Stomach smooth muscle (tissue), 2 donors: Measurements from ENCODE around the gene CYP1B1.

ENCODE experiments used
- H3K27ac ChIP-seq: one replicate; pipeline ENCODE4 v1.7.0; 2013; ENCODE audit warnings: mild to moderate bottlenecking, low read length, inconsistent platforms
- H3K27me3 ChIP-seq, 2 donors: one replicate each; pipeline ENCODE4 v1.7.0; 2013; ENCODE audit warnings: low read length in 2 of 2; ENCODE audit not compliant: insufficient read depth in 2 of 2, control insufficient read depth in 1 of 2
- H3K36me3 ChIP-seq, 2 donors: one replicate each; pipeline ENCODE4 v1.7.0; 2013; ENCODE audit warnings: low read length in 2 of 2; ENCODE audit not compliant: control insufficient read depth in 2 of 2, insufficient read depth in 2 of 2
- H3K4me1 ChIP-seq: one replicate; pipeline ENCODE4 v1.7.0; 2013; ENCODE audit warnings: low read length; ENCODE audit not compliant: control insufficient read depth, insufficient read depth
- H3K4me3 ChIP-seq, 2 donors: one replicate each; pipeline ENCODE4 v1.7.0; 2013; ENCODE audit warnings: low read length in 2 of 2
- H3K9ac ChIP-seq, 2 donors: one replicate each; pipeline ENCODE4 v1.7.0; 2013; ENCODE audit warnings: low read length in 2 of 2, mild to moderate bottlenecking in 1 of 2
- H3K9me3 ChIP-seq, 2 donors: one replicate each; pipeline ENCODE4 v1.7.0; 2013; ENCODE audit warnings: low read length in 2 of 2; ENCODE audit not compliant: control insufficient read depth in 2 of 2
- donor health status: healthy.
- donor health status: Pancreatic carcinoma.

Gene CYP1B1

DNA sequence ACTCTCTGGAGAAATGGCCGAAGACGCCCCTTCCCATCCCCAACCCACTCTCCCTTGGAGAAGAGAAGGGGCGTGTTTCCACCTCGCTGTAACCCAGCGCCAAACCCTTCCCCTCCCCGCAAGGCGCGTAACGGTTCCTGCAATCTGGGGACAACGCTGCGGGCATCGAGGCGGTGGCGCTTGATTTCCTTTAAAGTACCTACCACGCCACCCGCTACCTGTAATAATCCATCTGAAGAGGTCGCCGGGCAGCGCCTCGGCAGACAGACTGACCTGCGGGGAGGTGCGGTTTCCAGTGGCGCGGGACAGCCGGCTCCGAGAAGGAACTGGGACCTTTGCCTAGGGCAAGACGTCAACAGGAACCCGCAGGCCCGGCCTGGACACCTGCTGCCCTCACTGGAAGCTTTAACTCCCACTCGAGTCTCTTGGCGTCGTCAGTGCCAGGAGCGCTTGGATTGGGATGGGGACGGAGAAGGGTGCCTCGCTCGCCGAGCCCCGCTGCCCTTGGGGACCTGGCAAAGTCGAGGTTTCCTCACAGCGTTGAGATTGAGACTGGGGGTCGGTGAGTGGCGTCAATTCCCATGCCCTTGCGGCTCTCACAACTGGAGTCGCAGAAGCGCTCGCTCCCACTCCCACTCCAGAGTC lies at the start of gene CYP1B1:
Gene CYP1B1, minus strand, starts transcription at position 645 of the 645 bp plus-strand sequence. CDS start 763 bp downstream, outside the sequence.
- peak within 1 kb of the TSS; percentile 62 to 70 for H3K9ac ChIP-seq
- peaks cover 2 to 21% of the 10 kb centered on the region in 2 donors for H3K27me3 ChIP-seq
- peak within 1 kb of the TSS; percentile 73 to 78 for H3K4me3 ChIP-seq
- no peaks in the 10 kb centered on the region for H3K9me3 ChIP-seq
- peaks cover 0 to 3% of the 10 kb centered on the region in 2 donors for H3K36me3 ChIP-seq
- peaks cover 30% of the 10 kb centered on the region for H3K4me1 ChIP-seq
- H3K27ac ChIP-seq: peak within 1 kb of the TSS; percentile 73

DNA sequence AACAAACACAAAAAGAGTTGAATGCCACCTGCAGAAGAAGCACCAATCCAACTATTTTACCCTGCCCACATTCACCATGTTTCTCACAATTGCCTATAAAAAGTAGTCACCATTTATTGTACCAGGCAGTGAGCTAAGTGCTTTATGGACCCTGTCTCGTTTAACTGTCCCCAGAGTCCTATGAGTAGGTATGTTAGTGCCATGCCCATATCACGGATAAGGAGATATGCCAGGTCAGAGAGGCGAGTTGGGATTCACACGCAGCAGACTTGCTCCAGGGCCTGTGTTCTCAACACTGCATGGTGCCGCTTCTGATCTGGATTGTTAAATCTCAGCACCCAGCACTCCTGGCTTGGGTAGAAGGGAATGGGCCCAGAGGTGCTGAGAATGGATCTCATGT lies 49.1 kb upstream of the CYP1B1 start:
- H3K9ac ChIP-seq: no peak overlapping the region
- no peak overlapping the region for H3K4me3 ChIP-seq
- H3K27me3 ChIP-seq: no peaks in the 10 kb centered on the region
- H3K4me1 ChIP-seq: peaks cover 3% of the 10 kb centered on the region
- no peaks in the 10 kb centered on the region for H3K9me3 ChIP-seq
- no peak overlapping the region for H3K27ac ChIP-seq
- no peaks in the 10 kb centered on the region for H3K36me3 ChIP-seq

DNA sequence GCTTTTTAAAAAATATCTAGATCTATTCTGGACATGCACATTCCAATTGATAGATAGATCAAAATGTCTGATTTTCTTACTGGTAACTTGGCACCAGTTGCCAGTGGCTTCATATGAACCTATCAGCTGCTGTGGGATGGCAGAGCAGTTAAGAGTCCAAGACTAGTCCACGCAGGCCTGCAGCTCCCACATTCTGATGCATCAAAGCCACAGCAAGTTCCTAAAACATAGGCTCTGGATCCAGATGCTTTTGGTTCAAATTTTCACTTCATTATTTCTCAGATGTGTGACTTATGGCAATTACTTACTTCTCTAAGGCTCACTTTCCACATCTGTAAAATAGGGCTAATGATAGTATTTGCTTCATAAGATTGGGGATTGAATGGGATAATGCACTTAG lies 48.0 kb upstream of the CYP1B1 start:
- Histone ChIP-seq H3K27ac (no peak overlapping the region), H3K4me1 (no peaks in the 10 kb centered on the region), H3K9me3 (no peaks in the 10 kb centered on the region), H3K36me3 (no peaks in the 10 kb centered on the region), H3K27me3 (no peaks in the 10 kb centered on the region), H3K4me3 (no peak overlapping the region), H3K9ac (no peak overlapping the region)

DNA sequence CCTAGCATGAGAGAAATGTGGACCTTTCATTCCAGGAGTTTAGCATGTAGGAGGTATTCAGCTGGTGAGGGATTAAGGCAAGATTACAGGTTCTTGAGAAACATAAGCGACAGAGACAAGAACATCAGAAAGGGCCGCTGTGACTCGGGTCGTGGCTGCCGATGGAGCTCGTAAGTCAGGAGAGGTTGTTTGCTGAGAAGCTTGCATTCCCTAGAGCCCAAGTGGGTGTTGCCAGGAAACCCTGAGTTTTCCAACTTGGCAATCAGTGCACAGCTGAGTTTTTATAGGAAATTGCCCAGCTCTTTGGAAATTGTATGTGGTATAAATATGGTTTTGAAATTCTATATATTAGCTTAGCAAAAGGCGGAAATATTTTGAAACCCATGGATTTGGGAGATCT lies 46.4 kb upstream of the CYP1B1 start:
- no peak overlapping the region for H3K4me3 ChIP-seq
- no peaks in the 10 kb centered on the region for H3K27me3 ChIP-seq
- H3K9ac ChIP-seq: no peak overlapping the region
- H3K27ac ChIP-seq: no peak overlapping the region
- no peaks in the 10 kb centered on the region for H3K9me3 ChIP-seq
- H3K36me3 ChIP-seq: no peaks in the 10 kb centered on the region
- no peaks in the 10 kb centered on the region for H3K4me1 ChIP-seq

DNA sequence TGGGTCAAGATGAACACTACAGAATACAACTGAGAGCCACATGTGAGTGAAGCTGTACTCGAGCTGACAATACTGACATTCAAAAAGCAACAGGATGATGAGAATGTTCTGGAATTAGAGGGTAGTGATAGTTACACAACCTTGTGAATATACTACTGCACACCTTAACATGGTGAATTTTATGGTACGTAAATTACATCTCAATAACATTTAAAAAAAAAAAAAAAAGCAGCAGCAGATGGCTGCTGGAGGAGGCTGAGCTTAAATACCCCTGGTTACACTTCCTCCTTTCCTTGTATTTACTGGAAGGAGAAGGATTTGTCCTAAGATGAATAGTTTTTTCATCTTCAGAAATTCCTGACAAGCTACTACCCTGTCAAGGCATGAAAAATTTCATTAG lies 45.5 kb upstream of the CYP1B1 start:
- H3K36me3 ChIP-seq: no peaks in the 10 kb centered on the region
- H3K4me1 ChIP-seq: no peaks in the 10 kb centered on the region
- no peaks in the 10 kb centered on the region for H3K27me3 ChIP-seq
- no peak overlapping the region for H3K27ac ChIP-seq
- no peaks in the 10 kb centered on the region for H3K9me3 ChIP-seq
- H3K4me3 ChIP-seq: no peak overlapping the region
- no peak overlapping the region for H3K9ac ChIP-seq

DNA sequence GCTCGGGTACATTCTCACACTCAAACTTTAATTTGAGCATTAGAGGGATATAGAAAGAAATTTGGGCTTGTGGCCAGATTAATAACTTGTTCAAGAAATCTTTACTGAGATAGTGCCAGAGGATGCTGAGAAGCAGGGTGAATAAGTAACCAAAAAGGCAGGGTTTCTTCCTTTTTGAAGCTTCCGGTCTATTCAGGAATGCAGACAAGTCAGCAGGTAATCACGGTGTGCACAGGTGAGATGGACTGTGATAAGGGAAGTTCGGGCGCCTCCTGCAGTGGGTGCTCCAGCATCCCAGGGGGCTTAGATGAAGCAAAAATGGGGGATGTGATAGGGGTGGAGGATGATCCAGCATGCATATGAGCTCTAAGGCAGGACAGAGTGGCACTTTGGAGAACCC lies 44.9 kb upstream of the CYP1B1 start:
- Histone ChIP-seq H3K9me3 (no peaks in the 10 kb centered on the region), H3K4me1 (no peaks in the 10 kb centered on the region), H3K27me3 (no peaks in the 10 kb centered on the region), H3K4me3 (no peak overlapping the region), H3K36me3 (no peaks in the 10 kb centered on the region), H3K9ac (no peak overlapping the region), H3K27ac (no peak overlapping the region)

DNA sequence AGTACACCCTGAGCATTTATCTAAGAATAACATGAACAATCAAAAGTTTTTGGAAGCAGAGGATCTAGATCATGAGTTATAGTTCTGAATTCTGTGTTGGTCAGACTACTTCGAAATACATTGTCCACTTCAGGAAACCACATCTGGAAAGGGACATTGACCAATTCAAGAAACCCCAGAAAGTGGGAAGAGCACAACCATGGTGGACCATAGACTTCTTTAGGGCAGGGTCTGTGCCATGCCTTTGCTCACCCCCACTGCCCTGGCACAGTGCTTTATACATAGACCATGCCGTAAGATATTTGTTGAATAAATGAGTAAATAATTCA lies 44.3 kb upstream of the CYP1B1 start:
- Histone ChIP-seq H3K9me3 (no peaks in the 10 kb centered on the region), H3K27me3 (no peaks in the 10 kb centered on the region), H3K4me1 (no peaks in the 10 kb centered on the region), H3K9ac (no peak overlapping the region), H3K36me3 (no peaks in the 10 kb centered on the region), H3K4me3 (no peak overlapping the region), H3K27ac (no peak overlapping the region)

DNA sequence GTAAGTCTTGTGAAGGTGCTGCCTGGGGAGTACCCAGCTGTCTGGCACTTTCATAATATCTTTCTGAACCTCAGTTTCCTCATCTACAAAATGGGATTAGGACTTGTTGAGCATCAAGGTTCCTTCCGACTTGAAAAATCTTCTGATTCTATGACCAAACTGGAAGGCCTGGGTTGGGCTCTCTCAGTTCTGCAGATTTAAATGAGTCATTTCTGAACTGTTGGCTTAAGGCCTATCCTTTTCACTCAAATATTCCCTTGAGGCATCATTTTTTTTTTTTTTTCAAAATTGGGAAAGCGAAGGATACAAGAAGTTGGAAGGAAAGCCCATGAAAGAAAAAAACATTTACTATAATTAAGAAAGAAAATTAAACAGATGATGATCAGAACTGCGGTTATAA lies 40.8 kb upstream of the CYP1B1 start:
- Histone ChIP-seq H3K4me3 (no peak overlapping the region), H3K27me3 (no peaks in the 10 kb centered on the region), H3K27ac (no peak overlapping the region), H3K9me3 (no peaks in the 10 kb centered on the region), H3K9ac (no peak overlapping the region), H3K4me1 (no peaks in the 10 kb centered on the region), H3K36me3 (no peaks in the 10 kb centered on the region)

DNA sequence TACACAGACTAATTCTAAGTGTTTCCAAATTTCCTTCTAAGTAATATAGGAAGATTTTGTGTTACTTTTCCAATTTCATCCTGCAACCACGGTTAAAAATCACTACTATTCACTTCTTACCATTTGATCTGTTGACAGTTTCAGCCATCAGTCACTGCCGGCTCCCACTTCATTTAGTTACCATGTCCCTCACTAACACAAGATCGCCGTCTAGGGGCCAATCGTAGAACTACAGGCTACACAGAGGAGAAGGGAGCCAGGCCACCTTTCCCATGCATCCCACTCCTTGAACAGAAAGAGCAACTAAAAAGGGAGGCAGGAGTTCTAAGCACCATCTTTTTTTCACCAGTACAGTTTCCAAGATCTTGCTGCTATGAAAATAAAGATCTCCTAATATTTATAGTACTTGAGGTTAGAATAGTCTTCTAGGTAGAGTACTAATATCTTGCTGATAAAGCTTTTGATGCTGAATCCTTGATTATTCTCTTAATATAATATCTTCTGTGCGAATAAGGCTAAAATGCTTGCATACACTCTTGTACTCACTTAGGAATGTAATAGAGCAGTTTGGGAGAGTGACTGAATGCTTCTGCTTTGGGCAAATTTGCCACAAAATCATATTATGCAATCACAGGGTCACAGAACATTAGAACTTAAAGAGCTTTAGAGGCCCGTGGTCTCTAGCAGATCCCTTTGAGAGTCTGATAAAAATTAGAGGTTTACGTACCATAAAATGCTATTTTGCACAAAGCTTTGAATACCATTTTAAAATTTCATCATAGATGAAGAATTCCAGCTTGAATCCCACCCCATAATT lies 39.5 kb upstream of the CYP1B1 start:
- no peak overlapping the region for H3K27ac ChIP-seq

DNA sequence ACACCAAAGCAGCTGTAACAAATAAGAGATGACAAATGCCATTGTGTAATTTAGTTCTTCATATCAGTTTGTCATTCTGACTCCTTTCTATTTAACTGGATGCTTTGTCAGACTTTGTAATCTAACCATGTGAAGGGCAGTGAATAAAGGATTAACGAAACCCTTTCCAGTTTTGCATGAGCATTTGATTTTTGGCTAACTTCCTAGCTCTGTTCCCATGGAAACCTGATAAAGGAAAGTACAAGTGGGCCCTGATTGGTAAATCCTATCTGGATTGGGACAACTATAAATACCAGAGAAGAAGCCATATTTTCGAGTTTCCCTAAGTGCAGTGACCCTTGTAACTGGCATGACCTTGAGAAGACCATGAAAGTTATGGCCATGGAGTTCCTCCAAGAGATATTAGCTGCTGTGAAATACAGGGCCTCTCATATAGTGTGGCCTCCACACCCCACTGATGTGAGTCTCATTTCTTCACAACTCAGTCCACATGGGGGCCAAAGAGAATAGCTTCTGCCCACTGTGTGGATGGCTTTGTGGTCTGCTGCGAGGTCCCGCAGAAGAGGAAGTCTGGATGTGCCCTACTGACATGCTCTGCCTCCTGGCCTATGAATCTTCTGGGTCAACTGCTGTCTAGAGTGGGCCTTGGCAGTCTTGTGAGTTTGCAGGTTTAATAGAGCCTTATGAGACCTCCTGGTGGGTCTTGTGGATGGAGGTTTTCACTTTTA lies 38.2 kb upstream of the CYP1B1 start:
- H3K27me3 ChIP-seq: no peaks in the 10 kb centered on the region
- H3K4me1 ChIP-seq: peaks cover 5% of the 10 kb centered on the region
- H3K4me3 ChIP-seq: no peak overlapping the region
- H3K9me3 ChIP-seq: no peaks in the 10 kb centered on the region
- no peak overlapping the region for H3K27ac ChIP-seq
- no peaks in the 10 kb centered on the region for H3K36me3 ChIP-seq
- no peak overlapping the region for H3K9ac ChIP-seq

More for the DNA sequence above, 39.5 kb upstream of the CYP1B1 start:
- Histone ChIP-seq H3K27me3 (no peaks in the 10 kb centered on the region), H3K9ac (no peak overlapping the region), H3K4me1 (no peaks in the 10 kb centered on the region), H3K36me3 (no peaks in the 10 kb centered on the region), H3K4me3 (no peak overlapping the region), H3K9me3 (no peaks in the 10 kb centered on the region)
